HG02970 (cell line): ENCODE results near the gene OR13C5.

Experiments used
- ATAC-seq: cut with Tn5 transposase; IDR thresholded peaks from one replicate; pipeline ENCODE4 v1.9.1; 2021; ENCODE audit warnings: mild to moderate bottlenecking, moderate library complexity, moderate number of reproducible peaks; ENCODE audit not compliant: unreplicated experiment, low FRiP score

The OR13C5 gene

DNA sequence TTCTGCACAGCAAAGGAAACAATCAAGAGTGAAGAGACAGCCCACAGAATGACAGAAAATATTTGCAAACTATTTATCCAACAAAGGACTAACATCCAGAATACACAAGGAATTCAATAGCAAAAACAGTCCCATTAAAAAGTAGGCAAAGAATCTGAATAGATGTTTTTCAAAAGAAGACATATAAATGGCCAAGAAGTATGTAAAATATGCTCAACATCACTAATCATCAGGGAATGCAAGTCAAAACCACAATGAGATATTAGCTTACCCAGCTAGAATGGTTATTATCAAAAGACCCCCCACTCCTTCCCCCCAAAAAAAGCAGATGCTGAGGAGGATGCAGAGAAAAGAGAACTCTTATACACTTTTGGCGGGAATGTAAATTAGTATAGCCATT, 43.7 kb downstream of the OR13C5 start:
- no peak for ATAC-seq

DNA sequence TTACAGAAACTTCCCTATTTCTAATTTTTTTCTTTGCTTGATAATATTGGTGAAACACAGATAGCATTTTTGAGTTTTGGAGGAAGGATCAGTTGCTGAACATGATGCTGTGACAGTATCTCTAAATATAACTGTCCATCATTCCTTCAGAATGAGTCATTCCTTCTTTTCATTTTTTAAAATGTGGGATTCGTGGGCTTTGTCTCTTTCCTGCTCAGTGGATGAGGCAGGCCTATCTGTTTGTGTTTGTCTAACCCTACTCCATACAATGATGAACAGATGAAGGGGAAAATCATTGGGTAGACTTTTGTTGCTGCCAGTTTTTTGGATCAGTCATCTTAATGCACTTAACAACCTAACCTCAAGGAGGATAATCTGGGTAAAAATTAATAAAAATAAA, 46.0 kb downstream of the OR13C5 start:
- no peak for ATAC-seq
